Measurements from ENCODE around the gene RNF180.

GRCh38 chr5:64140018-64140417 lies 25.6 kb upstream of the RNF180 start:
- TF ChIP-seq EZH2phosphoT487 (IDR thresholded peaks at IDR 0.05; ENCODE audit: low read depth) (no peak), CTCF (IDR thresholded peaks at IDR 0.05; ENCODE audit: low read depth, low read length) (no peak)
